Immature natural killer cell (primary cell): ENCODE data around the gene MBNL3. TPM values are rescaled to one million over a fixed set of nuclear protein-coding genes. Genes with fewer than 3 reads are reported as not detected.

Source experiments
- DNase-seq, 3 donors: peaks; one replicate each; pipeline ENCODE4 v3.0.0; 2022; ENCODE audit warnings: mixed read lengths in 1 of 3
- H3K27ac Mint-ChIP-seq, 6 donors: one replicate each; pipeline ENCODE4 v1.8.0; 2020; ENCODE audit warnings: mixed read lengths in 6 of 6, mild to moderate bottlenecking in 5 of 6, inconsistent platforms in 4 of 6, moderate library complexity in 3 of 6
- H3K27me3 Mint-ChIP-seq, 3 donors: one replicate each; pipeline ENCODE4 v1.8.0; 2020 to 2021; ENCODE audit warnings: low read depth in 3 of 3, mild to moderate bottlenecking in 3 of 3, mixed read lengths in 3 of 3, moderate library complexity in 3 of 3, inconsistent platforms in 1 of 3
- H3K36me3 Mint-ChIP-seq, 3 donors: one replicate each; pipeline ENCODE4 v1.8.0; 2020; ENCODE audit warnings: mixed read lengths in 3 of 3, inconsistent platforms in 2 of 3, mild to moderate bottlenecking in 2 of 3
- H3K4me1 Mint-ChIP-seq, 2 donors: one replicate each; pipeline ENCODE4 v1.8.0; 2020; ENCODE audit warnings: inconsistent platforms in 2 of 2, mild to moderate bottlenecking in 2 of 2, mixed read lengths in 2 of 2, moderate library complexity in 1 of 2
- H3K4me3 Mint-ChIP-seq, 5 donors: one replicate each; pipeline ENCODE4 v1.8.0; 2020; ENCODE audit warnings: mild to moderate bottlenecking in 5 of 5, mixed read lengths in 5 of 5, inconsistent platforms in 3 of 5, moderate library complexity in 3 of 5
- H3K9me3 Mint-ChIP-seq, 6 donors: one replicate each; pipeline ENCODE4 v1.8.0; 2020; ENCODE audit warnings: mild to moderate bottlenecking in 6 of 6, mixed read lengths in 6 of 6, inconsistent platforms in 4 of 6, moderate library complexity in 3 of 6
- polyA plus RNA-seq, 3 donors: library from polyadenylated mRNA; unstranded; fragments of 300-500 nt; fragmentation: Illumina TruSeq; gene quantifications; one replicate each; pipeline ENCODE4 v1.2.3, GENCODE V29; 2021

The MBNL3 gene
- polyA plus RNA-seq, 3 donors from 2014 or later: 47.5 to 75.3 (median 73.9) TPM

DNA sequence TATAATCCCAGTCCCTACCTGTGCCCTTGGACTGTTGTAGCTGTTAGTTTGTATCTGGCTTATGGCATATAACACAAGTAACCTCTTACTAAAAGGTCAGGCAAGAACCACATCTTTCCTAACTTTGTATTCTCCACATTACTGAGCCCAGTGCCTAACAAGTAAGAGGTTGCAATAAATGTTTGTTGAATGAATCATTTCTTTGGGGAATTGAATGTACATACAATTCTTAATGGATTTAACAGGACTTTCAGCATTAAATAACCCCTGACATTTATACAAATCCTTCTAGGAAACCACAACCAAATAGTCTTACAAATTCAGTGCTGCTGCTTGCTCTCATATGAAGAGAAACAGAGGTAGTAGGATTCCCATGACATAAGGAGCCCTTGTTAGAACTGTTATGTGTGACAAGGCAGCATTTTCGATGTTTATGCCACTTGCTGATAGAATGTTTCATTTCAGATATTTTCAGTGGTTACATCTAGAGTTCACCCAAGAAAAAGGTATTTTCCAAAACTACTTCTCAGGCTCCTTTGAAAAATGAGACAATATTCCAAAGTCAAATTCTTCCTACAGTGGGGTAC, 62.0 kb downstream of the MBNL3 start:
- DNase-seq: no peak
- H3K9me3 Mint-ChIP-seq: no peaks in the 10 kb centered on the region
- H3K4me3 Mint-ChIP-seq: no peak overlapping the region
- H3K4me1 Mint-ChIP-seq: peaks cover 8 to 11% of the 10 kb centered on the region in 2 donors
- no peaks in the 10 kb centered on the region for H3K36me3 Mint-ChIP-seq
- H3K27ac Mint-ChIP-seq: peak overlapping the region in 3 of 6 donors; percentile 37 to 58 (median 48)
- H3K27me3 Mint-ChIP-seq: peaks cover 0 to 3% (median 0%) of the 10 kb centered on the region in 3 donors

DNA sequence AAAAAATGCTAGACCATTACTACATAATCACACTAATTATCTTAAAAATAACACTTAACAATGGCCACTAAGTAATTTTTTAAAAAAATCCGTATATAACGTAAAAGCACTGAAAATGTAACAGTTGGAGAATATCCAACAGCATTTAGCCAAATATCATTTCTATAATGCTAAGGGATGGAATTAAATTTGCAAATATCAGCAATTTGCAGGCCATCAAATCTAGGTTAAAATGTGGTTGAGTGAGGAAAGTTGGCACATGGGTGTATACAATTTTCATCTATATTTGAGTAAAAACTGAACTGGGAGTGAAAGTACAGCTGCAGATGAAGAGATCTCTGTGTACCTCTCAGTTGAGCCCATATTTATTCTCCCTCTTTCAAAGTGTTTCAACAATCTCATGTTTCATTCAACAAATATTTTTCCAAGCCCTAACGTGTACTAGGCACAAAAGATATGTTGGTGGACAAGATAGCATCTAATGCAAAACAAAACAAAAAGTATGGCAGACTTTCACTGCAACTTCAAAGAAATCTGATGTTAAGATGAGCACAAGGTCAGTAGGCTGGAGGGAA, 63.0 kb downstream of the MBNL3 start:
- Mint-ChIP-seq H3K27me3 (peaks cover 0 to 3% (median 0%) of the 10 kb centered on the region in 3 donors), H3K27ac (no peak overlapping the region), H3K9me3 (no peaks in the 10 kb centered on the region), H3K4me3 (no peak overlapping the region), H3K4me1 (peaks cover 8 to 11% of the 10 kb centered on the region in 2 donors), H3K36me3 (no peaks in the 10 kb centered on the region)
- no peak for DNase-seq

DNA sequence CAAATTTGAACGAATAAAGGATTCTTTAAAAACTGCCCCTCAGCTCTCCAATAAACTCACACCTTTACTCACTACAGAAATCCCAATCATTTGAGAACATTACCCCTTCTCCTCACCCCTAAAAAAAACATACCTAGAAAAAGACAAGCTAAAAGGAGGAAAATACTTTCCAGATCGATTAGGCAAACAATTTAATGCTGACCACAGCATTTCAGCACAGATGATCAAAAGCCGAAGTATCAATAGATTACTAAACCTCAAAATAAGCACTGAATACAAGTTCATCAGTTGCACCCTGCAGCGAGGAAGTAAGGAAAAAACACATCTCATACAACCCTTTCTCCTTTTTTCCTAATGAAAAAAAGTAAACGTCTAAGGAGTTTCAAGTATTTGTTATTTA, 65.5 kb downstream of the MBNL3 start:
- H3K4me1 Mint-ChIP-seq: peaks cover 8 to 11% of the 10 kb centered on the region in 2 donors
- no peak overlapping the region for H3K4me3 Mint-ChIP-seq
- no peak overlapping the region for H3K27ac Mint-ChIP-seq
- H3K36me3 Mint-ChIP-seq: no peaks in the 10 kb centered on the region
- no peaks in the 10 kb centered on the region for H3K9me3 Mint-ChIP-seq
- no peak for DNase-seq
- H3K27me3 Mint-ChIP-seq: peaks cover 0 to 5% (median 3%) of the 10 kb centered on the region in 3 donors

DNA sequence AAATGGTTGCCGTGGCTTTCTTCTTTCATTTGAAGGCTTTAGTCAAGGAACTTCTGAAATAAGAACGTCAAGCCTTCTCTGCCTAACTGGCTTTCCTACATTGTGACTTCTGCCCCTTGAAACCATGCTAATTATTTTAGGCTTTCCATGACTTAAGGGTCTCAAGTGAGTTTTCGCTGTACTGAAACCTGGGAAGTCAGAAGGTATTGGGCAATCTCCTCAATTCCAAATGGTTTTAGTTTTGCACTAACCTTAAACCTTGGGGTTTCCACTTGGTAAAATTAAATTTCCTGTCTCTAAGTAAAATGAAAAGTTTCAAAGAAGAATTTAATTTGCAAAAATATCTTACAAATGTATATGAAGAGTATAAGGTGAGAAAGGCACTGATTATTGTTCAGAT, 73.8 kb downstream of the MBNL3 start:
- Mint-ChIP-seq H3K27me3 (peaks cover 0 to 3% (median 0%) of the 10 kb centered on the region in 3 donors), H3K36me3 (peaks cover 0 to 4% (median 0%) of the 10 kb centered on the region in 3 donors), H3K27ac (no peak overlapping the region), H3K4me1 (no peaks in the 10 kb centered on the region), H3K9me3 (no peaks in the 10 kb centered on the region), H3K4me3 (no peak overlapping the region)
- no peak for DNase-seq

DNA sequence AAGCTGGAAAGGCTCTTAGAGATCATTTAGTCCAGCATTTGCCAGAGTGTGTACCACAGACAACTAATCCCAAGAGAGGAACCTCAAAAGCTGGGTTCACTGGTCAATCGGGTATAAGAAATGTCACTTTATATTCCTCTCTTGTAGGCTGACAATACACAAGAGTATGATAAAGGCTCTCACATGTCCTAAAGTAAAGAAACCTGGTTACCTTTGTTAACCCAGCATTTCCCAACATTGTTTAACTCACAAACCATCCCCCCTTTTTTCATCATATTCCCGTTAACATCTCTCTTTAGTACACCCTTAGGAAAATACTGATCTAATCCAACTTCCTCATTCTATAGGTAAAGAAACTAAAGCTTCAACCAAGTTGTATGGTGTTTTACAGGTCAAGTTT, 74.4 kb downstream of the MBNL3 start:
- DNase-seq: no peak
- Mint-ChIP-seq H3K4me1 (no peaks in the 10 kb centered on the region), H3K9me3 (no peaks in the 10 kb centered on the region), H3K27me3 (peaks cover 0 to 4% (median 0%) of the 10 kb centered on the region in 3 donors), H3K27ac (no peak overlapping the region), H3K4me3 (no peak overlapping the region), H3K36me3 (peaks cover 0 to 4% (median 0%) of the 10 kb centered on the region in 3 donors)

DNA sequence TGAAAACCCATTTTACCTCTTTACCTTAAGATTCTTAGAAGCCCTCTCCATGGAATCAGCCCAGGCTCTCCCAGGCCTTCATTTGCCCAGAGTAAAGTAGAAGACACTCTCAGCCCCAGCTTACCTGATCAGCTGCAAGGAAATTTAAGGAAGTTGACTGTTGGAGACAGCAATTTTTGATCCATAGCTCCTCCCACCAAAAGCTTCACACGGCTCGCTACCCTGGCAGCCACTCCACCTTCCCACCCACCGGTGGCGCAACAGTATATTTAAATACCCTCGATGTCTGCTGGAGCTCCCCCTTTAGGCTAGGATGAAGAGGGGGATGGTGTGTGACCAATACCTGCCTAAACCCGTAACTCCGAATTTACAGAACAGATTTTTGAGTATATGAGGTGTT, 75.4 kb downstream of the MBNL3 start:
- H3K9me3 Mint-ChIP-seq: no peaks in the 10 kb centered on the region

DNA sequence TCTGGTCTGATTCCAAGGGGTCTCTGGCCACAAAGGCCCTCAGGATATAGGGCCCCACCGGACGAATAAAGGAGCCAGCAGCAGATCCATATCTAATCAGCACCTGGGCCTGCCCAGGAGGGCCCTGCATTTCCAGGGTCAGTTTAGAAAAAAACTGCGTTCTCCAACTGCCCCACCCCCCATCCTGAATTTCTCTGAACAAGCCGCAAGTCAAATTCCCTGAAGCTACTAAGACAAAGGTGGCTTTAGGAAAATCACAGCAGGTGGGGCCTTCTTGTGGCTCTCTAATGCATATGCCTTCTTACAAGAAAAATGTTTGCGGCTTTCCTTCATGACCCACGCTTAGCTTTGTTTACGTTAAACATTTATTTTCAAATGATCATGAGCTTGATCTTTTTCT, 76.6 kb downstream of the MBNL3 start:
- Mint-ChIP-seq H3K9me3 (no peaks in the 10 kb centered on the region), H3K36me3 (peaks cover 0 to 4% (median 0%) of the 10 kb centered on the region in 3 donors), H3K27me3 (peaks cover 0 to 8% (median 0%) of the 10 kb centered on the region in 3 donors), H3K4me1 (no peaks in the 10 kb centered on the region), H3K27ac (peak overlapping the region in 1 of 6 donors; percentile 17), H3K4me3 (no peak overlapping the region)
- no peak for DNase-seq

More for the DNA sequence above, 75.4 kb downstream of the MBNL3 start:
- Mint-ChIP-seq H3K27me3 (peaks cover 0 to 4% (median 0%) of the 10 kb centered on the region in 3 donors), H3K36me3 (peaks cover 0 to 4% (median 0%) of the 10 kb centered on the region in 3 donors), H3K27ac (no peak overlapping the region), H3K4me1 (no peaks in the 10 kb centered on the region), H3K4me3 (no peak overlapping the region)
- no peak for DNase-seq

DNA sequence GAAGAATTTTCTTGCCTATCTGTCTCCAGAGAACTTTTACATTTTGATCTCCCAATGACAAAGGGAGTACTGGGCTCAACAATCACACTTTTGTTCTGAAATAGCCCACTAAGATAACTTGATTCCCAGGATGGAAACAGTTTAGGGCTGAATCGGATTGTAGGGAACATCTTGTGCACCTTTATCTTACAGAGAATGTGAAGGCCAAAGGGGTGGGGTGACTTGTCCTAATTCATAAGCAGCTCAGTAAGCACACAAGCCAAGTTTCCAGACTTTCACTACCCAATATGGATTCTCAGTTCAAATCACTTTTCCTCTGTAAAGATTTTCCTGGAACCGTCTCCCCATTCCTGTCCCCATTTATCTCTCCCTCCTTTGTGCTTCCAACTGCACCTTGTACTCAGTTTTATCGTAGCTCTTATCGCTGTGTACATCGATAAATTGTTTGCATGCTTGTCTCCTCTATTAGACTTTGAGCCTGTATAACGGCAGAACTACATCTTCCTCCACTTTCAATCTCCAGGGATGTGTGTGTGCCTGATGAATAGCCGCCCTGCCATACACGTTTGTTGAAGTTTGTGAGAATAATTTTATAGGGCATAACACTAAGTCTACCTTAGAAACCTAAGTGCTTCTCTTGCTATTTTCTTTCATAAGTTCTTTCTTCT, 77.4 kb downstream of the MBNL3 start:
- Mint-ChIP-seq H3K27me3 (peaks cover 0 to 8% (median 0%) of the 10 kb centered on the region in 3 donors), H3K4me1 (no peaks in the 10 kb centered on the region), H3K9me3 (no peaks in the 10 kb centered on the region), H3K27ac (no peak overlapping the region), H3K4me3 (no peak overlapping the region), H3K36me3 (peaks cover 0 to 4% (median 0%) of the 10 kb centered on the region in 3 donors)
- no peak for DNase-seq

DNA sequence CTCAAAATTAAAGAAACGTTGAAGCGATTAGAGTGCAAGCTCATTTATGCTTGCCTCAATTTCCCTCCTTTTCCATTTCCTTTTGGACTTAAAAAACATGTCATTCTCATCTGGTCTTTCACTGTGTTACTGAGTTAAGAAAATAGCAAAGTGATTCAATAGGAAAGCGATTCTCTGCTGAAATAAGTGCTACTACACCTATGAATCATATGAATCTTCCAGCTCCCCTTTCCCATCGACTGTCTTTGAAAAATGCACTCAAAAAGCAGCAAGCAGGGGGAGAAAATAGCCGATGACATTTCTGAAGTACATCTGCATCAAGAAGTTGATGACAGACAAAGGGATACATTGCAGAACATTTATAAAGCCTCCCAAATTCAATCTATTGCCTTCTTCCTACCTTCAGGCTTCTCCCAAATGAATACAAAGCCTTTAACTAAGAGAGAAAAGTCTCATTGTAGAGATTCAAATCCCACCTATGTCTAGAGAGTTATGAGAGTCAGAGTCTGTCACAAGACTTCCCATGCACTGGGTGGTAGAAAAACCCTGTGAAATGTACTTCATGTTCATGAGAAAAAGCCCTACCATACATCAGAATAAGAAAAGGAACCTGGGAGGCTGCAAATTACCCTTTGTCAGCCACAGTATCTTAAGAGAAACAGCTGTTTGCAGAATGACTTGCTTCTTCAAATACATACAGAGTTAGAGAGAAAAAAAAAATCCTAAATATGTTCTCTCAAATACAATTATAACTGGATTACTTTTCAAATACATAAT, 78.9 kb downstream of the MBNL3 start:
- Mint-ChIP-seq H3K4me1 (no peaks in the 10 kb centered on the region), H3K27me3 (peaks cover 0 to 8% (median 0%) of the 10 kb centered on the region in 3 donors), H3K9me3 (no peaks in the 10 kb centered on the region), H3K36me3 (peaks cover 0 to 2% (median 0%) of the 10 kb centered on the region in 3 donors), H3K4me3 (no peak overlapping the region), H3K27ac (peak overlapping the region in 1 of 6 donors; percentile 18)
- no peak for DNase-seq

DNA sequence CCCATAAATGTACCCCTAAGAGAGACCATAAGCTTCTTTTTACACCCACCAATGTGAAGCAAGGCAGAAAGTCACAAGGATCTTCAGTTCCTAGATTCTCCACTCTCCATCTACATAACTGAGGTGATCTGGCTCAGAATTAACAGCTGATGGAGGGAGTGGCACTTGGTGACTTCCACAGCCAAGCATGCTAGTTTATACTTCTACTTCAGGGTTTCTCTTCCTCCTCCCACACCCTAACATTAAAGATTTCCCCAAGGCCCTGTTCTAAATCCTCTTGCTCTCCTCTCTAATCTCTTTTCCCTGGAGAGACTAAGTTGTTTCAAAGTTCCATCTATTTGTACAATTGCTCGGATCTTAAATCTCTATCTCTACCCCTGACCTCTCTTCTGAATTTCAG, 81.1 kb downstream of the MBNL3 start:
- Mint-ChIP-seq H3K9me3 (no peaks in the 10 kb centered on the region), H3K4me3 (no peak overlapping the region), H3K36me3 (peaks cover 0 to 6% (median 0%) of the 10 kb centered on the region in 3 donors), H3K4me1 (no peaks in the 10 kb centered on the region), H3K27ac (no peak overlapping the region), H3K27me3 (peaks cover 0 to 6% (median 2%) of the 10 kb centered on the region in 3 donors)
- DNase-seq: no peak

DNA sequence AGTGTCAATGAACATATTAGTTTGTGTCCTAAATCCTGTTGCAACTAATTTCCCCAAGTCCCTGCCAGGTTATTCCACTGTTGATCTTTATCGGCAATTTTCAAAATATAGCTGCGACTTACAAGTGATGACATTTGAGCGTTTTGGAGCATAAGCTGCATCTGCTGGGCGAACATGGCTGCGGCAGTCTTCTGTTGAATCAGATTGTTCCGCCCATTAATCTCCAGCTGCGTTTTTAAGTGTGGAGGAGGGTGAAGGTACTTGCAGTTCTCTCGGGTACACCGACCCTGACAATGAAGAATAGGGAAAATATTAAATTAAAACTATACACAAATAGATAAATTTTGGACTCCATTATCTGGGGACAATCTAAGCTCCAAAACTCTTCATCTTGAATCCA, 82.7 kb downstream of the MBNL3 start:
- DNase-seq: no peak
- H3K9me3 Mint-ChIP-seq: no peaks in the 10 kb centered on the region

DNA sequence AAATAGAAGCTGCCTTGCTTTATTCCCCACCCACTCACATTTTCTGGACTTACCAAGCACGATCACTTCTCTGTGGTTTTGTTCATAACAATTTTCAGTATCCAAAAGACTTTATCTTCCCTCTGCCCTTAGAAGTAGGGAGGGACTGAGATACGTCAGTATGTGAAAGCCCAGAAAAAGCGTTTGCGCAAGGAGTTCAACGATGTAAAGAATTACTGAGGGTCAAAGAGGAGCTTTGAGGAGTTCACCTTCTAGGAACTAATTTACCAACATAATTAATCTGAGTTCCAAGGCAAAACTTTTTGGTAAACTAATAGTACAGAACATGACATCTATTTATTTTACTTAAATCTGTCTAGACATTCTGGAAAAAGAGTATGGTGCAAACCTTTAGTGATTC, 84.6 kb downstream of the MBNL3 start:
- Mint-ChIP-seq H3K4me1 (no peaks in the 10 kb centered on the region), H3K27ac (no peak overlapping the region), H3K9me3 (no peaks in the 10 kb centered on the region), H3K36me3 (peaks cover 0 to 6% (median 0%) of the 10 kb centered on the region in 3 donors), H3K4me3 (no peak overlapping the region), H3K27me3 (peaks cover 0 to 4% (median 2%) of the 10 kb centered on the region in 3 donors)
- no peak for DNase-seq

More for the DNA sequence above, 82.7 kb downstream of the MBNL3 start:
- Mint-ChIP-seq H3K4me1 (no peaks in the 10 kb centered on the region), H3K27me3 (peaks cover 0 to 6% (median 2%) of the 10 kb centered on the region in 3 donors), H3K4me3 (no peak overlapping the region), H3K27ac (no peak overlapping the region), H3K36me3 (peaks cover 0 to 6% (median 0%) of the 10 kb centered on the region in 3 donors)

DNA sequence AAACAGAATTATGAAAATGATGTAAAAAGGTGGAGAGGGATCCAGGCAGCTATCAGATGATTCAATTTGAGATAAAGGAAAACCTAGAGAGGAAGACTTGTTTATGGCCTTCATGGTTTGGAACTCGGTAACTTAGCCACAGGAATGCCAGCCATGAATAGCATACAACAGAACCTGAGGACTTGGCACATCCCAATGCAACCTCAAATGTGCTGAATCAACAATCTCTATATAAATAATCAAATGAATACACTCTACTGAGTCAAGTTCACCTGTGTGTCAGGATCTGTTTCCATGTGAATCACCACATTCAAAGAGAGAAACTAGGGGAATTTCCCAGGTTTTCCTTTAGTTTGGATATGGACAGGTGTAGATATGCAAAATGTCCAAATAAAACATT, 86.9 kb downstream of the MBNL3 start:
- Mint-ChIP-seq H3K4me3 (no peak overlapping the region), H3K27ac (no peak overlapping the region), H3K4me1 (peaks cover 0 to 13% of the 10 kb centered on the region in 2 donors), H3K36me3 (peaks cover 0 to 6% (median 0%) of the 10 kb centered on the region in 3 donors), H3K9me3 (no peaks in the 10 kb centered on the region), H3K27me3 (peaks cover 0 to 2% (median 0%) of the 10 kb centered on the region in 3 donors)
- no peak for DNase-seq
